Gastroesophageal sphincter (tissue), 4 donors: ENCODE results near the gene WDR6. TPM values are rescaled to one million over a fixed set of nuclear protein-coding genes. Genes with fewer than 3 reads are reported as not detected.

ENCODE experiments used
- ATAC-seq: fragments of 150-250 bp; one replicate; pipeline ENCODE4 v1.9.1; 2016; ENCODE audit warnings: mild to moderate bottlenecking, moderate library complexity
- H3K27ac ChIP-seq, 4 donors: fragments of 200-600 bp; sonication (generic) in 3 of 4; 1 replicate in 3 of 4; 2 replicates in 1 of 4; pipeline ENCODE4 v1.5.1; 2016 to 2019
- H3K27me3 ChIP-seq: fragments of 200-600 bp; sonication (generic); one replicate; pipeline ENCODE4 v1.5.1; 2019
- H3K36me3 ChIP-seq, 2 donors: fragments of 200-600 bp; sonication (generic); one replicate each; pipeline ENCODE4 v1.5.1; 2019; ENCODE audit warnings: control low read depth in 1 of 2
- H3K4me1 ChIP-seq, 3 donors: fragments of 200-600 bp; sonication (generic); 1 replicate in 2 of 3; 2 replicates in 1 of 3; pipeline ENCODE4 v1.5.1; 2016 to 2019; ENCODE audit warnings: control low read depth in 2 of 3
- H3K4me3 ChIP-seq, 2 donors: fragments of 200-600 bp; sonication (generic); one replicate each; pipeline ENCODE4 v1.5.1; 2019; ENCODE audit warnings: mild to moderate bottlenecking in 1 of 2, moderate library complexity in 1 of 2
- H3K9me3 ChIP-seq, 3 donors: fragments of 200-600 bp; sonication (generic); one replicate each; pipeline ENCODE4 v1.5.1; 2017 to 2019; ENCODE audit warnings: control low read depth in 2 of 3
- CTCF ChIP-seq, 4 experiments: fragments of 200-600 bp in 2 of 4; fragments of 450-650 bp in 2 of 4; sonication (generic) in 1 of 4; IDR thresholded peaks; one replicate each; pipeline ENCODE4 v1.5.1; 2017 to 2019; ENCODE audit warnings: antibody characterized with exemption in 4 of 4, mild to moderate bottlenecking in 2 of 4, moderate library complexity in 2 of 4
- EP300 ChIP-seq: sonication (generic); formaldehyde crosslinking; IDR thresholded peaks from one replicate; pipeline ENCODE4 v1.6.1; 2017; ENCODE audit warnings: antibody characterized with exemption, mild to moderate bottlenecking
- POLR2A ChIP-seq, 2 donors: fragments of 450-650 bp; IDR thresholded peaks; one replicate each; pipeline ENCODE4 v1.6.1; 2017; ENCODE audit warnings: antibody characterized with exemption in 2 of 2, mild to moderate bottlenecking in 2 of 2, moderate library complexity in 1 of 2
- POLR2AphosphoS5 ChIP-seq: sonication (generic); formaldehyde crosslinking; IDR thresholded peaks from one replicate; pipeline ENCODE4 v1.6.1; 2017; ENCODE audit warnings: antibody characterized with exemption
- WGBS, 2 donors: methylation state at CpG; one replicate each; pipeline ENCODE4 v1.1.5; 2018; ENCODE audit warnings: low coverage in 1 of 2; 5-methylcytosine and 5-hydroxymethylcytosine counted together
- total RNA-seq, 4 donors: library from RNA; depleted of rRNA; stranded (reverse); fragments of >200 nt; gene quantifications; one replicate each; pipeline ENCODE4 v1.1.0, GENCODE V29; 2016

Gene WDR6
- total RNA-seq, 4 donors from 2014 or later: 61.5 to 110 (median 99.0) TPM

GRCh38 chr3:48989796-48990635 lies 17.2 kb upstream of the WDR6 start, which contains the start of gene P4HTM:
Gene P4HTM (plus strand): TSS chr3:48990241. CDS start chr3:48990257, 16 bp downstream.
- Histone ChIP-seq H3K36me3 (peaks cover 0 to 33% of the 10 kb centered on the region in 2 donors), H3K27ac (peak within 1 kb of the TSS; percentile 80 to 98 (median 96)), H3K27me3 (no peaks in the 10 kb centered on the region), H3K4me3 (peak within 1 kb of the TSS; percentile 72 to 92), H3K9me3 (no peaks in the 10 kb centered on the region), H3K4me1 (peaks cover 3 to 45% (median 15%) of the 10 kb centered on the region in 3 donors)
- TF ChIP-seq CTCF (IDR thresholded peaks at IDR 0.05): peak in 3 of 4 experiments; percentile 41 to 62 (median 48)
- peak; percentile 65 to 68 for TF ChIP-seq POLR2A (IDR thresholded peaks at IDR 0.05)
- TF ChIP-seq EP300: no peak
- peak; percentile 94 for TF ChIP-seq POLR2AphosphoS5
- no CpG with 5 or more reads among the region's 91 CpGs for WGBS, 2 donors
- ATAC-seq: peak; percentile 93

DNA sequence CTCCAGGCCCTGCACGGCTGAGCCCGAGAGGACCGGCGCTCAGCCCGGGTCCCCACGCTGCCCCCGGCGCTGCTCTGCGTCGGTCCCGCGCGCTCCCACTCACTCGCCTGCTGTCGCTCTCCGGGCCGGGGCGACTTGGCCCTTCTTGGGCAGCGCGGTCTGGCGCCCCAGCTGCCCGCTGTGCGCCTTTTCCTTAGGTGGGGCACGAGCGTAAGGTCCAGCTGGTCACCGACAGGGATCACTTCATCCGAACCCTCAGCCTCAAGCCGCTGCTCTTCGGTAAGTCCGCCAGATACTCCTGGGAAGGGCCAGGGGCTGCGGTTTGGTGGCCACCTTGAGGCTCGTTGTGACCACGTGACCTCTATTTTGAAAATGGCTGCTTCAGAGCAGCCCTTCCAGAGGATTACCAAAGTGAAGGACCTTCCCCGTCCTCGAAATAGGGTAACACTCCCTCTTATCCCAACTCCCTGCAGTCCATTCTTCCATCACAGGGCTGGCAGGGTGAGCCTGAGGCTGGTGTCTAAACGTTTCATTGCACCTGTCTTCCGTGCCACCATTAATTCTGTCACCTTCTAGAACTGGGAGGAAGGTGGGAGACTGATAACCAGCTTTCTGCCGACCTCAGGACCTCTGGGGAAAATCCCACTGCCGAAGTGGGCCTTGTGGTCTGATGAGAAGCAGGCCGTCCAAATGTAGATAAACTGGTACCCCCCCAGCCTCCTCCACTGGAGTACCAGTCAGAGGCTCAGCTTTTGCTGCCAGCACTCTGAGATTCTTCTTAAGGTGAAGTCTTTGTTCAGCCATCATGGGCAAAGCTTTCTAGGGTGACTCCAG lies 16.3 kb upstream of the WDR6 start:
- Histone ChIP-seq H3K9me3 (no peaks in the 10 kb centered on the region), H3K27ac (peak overlapping the region; percentile 80 to 98 (median 96)), H3K4me1 (peaks cover 3 to 45% (median 15%) of the 10 kb centered on the region in 3 donors), H3K36me3 (peaks cover 0 to 31% of the 10 kb centered on the region in 2 donors), H3K4me3 (peak overlapping the region; percentile 72 to 92), H3K27me3 (no peaks in the 10 kb centered on the region)
- 25% methylated on average over 7 of the region's 40 CpGs; no CpG with 5 or more reads in 1 of the 2 donors for WGBS, 2 donors
- ATAC-seq: peak; percentile 10
- TF ChIP-seq CTCF (IDR thresholded peaks at IDR 0.05) (no peak), EP300 (no peak), POLR2A (IDR thresholded peaks at IDR 0.05) (no peak)

DNA sequence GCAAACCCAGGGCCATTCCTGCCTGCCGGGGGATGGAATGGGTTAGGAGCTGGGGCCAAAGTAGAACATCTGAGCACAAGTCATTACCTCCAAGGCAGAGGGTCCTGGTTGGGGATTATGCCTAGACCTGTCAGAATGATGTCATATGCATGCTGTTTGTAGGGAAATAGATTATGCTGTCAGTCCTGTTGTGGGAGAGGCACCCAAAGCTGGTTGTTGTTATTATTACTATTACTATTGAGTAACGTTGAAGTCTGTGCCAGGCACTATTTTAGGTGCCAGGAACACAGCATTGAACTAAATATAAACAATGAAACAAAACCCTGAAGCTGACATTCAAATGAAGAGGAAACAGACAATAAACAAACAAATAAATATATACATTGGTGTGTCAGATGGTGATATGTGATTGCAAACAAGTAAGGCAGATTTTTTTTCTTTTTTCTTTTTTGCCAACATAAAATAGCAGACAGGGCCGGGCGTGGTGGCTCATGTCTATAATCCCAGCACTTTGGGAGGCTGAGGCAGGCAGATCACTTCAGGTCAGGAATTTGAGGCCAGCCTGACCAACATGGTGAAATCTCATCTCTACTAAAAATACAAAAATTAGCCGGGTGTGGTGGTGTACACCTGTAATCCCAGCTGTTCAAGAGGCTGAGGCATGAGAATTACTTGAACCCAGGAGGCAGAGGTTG lies 15.2 kb upstream of the WDR6 start:
- TF ChIP-seq POLR2AphosphoS5: no peak
- TF ChIP-seq CTCF (IDR thresholded peaks at IDR 0.05): no peak
- no peak for TF ChIP-seq EP300
- TF ChIP-seq POLR2A (IDR thresholded peaks at IDR 0.05): no peak
- Histone ChIP-seq H3K27me3 (no peaks in the 10 kb centered on the region), H3K4me3 (peak overlapping the region in 1 of 2 donors; percentile 92), H3K27ac (peak overlapping the region in 3 of 4 donors; percentile 96 to 98 (median 96)), H3K4me1 (peaks cover 3 to 45% (median 15%) of the 10 kb centered on the region in 3 donors), H3K9me3 (no peaks in the 10 kb centered on the region), H3K36me3 (peaks cover 0 to 31% of the 10 kb centered on the region in 2 donors)
- WGBS, 2 donors: 48 to 75% methylated on average over 2 to 3 of the region's 5 CpGs
- ATAC-seq: no peak

DNA sequence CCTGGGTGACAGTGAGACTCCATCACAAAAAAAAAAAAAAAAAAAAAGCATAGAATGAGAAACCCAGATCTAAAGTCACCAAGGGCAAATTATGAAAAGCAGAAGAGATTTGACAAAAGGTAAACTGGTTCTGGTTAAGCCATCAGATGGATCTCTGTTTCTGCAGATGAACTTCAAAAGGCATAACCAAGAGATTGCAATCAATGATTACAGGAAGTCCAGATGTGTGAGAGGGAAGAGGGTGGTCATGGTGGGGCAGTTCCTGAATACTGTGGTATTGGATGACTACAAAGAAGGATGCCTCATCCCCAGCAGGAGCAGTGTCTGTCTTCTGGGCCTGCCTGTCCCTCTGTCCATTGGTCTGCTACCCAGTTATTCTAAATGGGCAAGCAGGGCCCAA lies 13.4 kb upstream of the WDR6 start:
- Histone ChIP-seq H3K4me3 (no peak overlapping the region), H3K27me3 (no peaks in the 10 kb centered on the region), H3K4me1 (peaks cover 3 to 32% (median 14%) of the 10 kb centered on the region in 3 donors), H3K36me3 (peaks cover 0 to 44% of the 10 kb centered on the region in 2 donors), H3K27ac (no peak overlapping the region), H3K9me3 (no peaks in the 10 kb centered on the region)
- TF ChIP-seq POLR2A (IDR thresholded peaks at IDR 0.05): no peak
- TF ChIP-seq CTCF (IDR thresholded peaks at IDR 0.05): no peak
- no peak for TF ChIP-seq EP300
- TF ChIP-seq POLR2AphosphoS5: no peak
- no peak for ATAC-seq
